HG03521 (cell line): ENCODE measurements around the gene NSD2.

Experiments
- ATAC-seq: cut with Tn5 transposase; IDR thresholded peaks from one replicate; pipeline ENCODE4 v1.9.1; 2021; ENCODE audit warnings: mild to moderate bottlenecking, moderate library complexity; ENCODE audit not compliant: unreplicated experiment

Gene NSD2

DNA sequence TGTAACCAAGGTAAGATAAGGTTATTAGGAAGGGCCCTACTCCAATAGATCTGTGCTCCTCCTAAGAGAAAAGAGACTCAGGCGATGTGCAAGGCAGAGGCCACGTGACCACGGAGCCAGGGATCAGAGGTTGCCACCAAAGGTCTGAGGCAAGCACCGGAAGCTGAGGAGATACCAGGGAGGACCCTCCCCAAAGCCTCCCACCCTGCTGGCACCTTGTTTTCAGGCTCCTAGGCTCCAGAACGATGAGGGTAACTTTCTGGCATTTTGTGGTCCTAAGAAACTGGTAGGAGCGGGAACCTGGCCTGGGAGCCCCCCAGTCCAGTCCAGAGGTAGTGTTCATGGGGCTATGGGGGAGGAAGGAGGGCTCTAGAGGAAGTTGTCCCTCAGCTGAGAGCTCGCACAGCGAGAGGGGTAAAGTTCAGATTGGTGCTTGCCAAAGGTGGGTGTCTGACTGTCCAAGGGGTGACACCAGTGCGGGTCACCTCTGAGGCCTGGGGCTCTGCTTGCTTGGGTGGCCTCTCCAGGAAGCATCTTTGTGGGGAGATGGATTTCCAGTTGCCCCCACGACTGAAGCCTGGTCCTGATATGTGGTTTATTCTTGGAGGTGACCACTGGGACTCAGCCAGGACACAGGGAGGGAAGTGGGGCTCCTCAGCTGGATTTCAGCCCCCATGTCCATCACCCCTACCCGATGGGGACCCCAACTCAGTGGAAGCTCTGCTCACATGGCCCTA lies 7.7 kb upstream of the NSD2 start:
- ATAC-seq, result no peak

DNA sequence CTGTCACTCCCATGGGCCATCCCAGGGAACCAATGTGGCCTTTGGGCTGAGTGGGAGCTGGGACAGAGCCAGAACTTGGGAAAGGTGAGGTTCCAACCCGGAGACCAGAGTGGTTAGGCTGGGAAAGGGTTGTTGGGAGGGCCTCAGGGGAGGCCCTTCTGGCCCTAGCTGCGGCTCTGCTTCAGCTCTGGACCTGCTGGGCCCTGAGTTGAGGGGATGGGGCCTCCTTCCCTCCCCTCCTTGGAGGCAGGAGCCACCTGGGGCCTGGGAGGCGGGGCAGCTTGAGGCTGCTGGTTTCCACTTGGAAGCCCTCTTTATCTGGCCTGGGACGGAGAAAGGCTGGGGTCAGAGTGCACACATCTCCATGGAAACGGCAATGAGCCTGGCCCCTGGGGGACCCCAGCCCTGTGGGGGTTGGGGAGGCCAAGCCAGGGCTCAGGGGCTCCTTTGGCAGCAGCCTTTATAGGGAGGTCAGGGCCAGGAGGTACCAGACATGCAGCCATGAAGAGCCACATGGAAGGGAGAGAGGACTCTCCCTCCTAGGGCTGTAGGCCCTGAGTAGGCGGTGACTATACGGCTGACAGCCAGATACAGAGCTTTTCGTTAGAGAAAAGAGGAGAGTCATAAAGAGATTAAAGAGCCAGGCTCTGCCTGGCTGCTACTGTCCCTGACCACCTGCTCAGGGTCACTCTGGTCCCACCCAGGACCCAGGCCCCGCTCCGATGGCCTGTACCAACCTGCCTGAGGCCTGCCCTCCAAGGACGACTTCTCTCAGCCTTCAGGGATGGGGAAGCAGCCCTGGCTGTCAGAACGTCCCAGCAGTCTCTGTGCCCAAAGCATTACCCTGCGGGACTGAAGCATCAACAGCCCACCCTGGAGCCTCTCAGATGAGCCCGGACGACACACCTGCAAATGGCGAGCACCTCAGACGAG lies 6.9 kb upstream of the NSD2 start:
- ATAC-seq, result no peak

DNA sequence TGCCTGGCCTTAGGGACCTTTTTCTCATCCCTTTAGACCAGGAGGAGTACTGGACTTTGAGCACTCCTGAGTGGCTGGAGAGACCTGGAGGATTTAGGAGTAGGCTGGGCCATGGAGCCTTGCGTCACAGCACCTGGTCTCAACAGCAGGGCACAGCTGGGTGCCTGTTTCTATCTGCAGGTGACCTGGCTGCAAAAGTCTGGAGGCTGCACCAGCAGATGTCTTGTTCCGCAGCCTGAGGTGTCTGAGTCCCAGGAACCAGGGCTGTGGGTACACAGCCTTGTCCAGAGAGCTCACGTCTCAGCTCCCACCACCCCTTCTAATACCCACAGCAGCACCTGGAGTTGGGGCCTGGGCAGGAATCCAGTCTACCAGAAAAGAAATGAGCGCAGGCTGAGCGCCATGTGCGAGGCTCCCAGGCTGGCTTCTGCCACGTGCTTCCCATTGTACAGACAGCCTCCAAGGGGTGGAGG lies 5.0 kb upstream of the NSD2 start:
- no peak for ATAC-seq

- ATAC-seq, result no peak
Observed at GRCh38 chr4:1868293-1868692, 2.9 kb upstream of the NSD2 start.

GRCh38 chr4:1868912-1869311 lies 2.3 kb upstream of the NSD2 start:
- no peak for ATAC-seq

- ATAC-seq, result no peak
Observed at GRCh38 chr4:1869530-1870327, 1.5 kb upstream of the NSD2 start.

- peak; percentile 40 for ATAC-seq
Observed at GRCh38 chr4:1870328-1870577, 940 bp upstream of the NSD2 start.

DNA sequence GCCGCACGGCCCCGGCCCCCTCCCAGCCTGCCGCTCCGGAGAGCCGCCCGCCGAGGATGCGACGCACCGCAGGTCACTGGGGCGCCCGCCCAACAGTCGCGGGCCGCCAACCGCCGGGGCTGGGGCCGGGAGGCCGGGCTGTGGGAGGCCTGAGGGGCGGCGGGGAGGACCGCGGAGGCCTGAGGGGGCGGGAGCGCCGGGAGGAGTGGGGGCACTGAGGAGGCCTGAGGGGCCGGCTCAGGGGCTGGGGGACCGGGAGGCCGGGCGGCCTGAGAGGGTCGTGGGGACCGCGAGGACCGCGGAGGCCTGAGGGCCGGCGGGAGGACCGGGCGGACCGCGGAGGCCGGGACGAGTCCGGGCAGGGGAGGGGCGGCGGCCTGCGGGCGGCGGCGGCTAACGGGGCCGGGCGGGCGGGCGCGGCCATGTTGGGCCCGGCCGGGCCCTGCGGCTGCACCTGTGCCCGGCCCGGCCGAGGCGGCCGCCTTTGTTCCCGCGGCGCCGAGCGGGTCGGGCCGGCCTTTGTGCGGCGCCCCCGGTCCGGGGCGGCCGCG lies 353 bp downstream of the NSD2 start:
- no peak for ATAC-seq

GRCh38 chr4:1872870-1873269 lies 1.7 kb downstream of the NSD2 start:
- no peak for ATAC-seq

DNA sequence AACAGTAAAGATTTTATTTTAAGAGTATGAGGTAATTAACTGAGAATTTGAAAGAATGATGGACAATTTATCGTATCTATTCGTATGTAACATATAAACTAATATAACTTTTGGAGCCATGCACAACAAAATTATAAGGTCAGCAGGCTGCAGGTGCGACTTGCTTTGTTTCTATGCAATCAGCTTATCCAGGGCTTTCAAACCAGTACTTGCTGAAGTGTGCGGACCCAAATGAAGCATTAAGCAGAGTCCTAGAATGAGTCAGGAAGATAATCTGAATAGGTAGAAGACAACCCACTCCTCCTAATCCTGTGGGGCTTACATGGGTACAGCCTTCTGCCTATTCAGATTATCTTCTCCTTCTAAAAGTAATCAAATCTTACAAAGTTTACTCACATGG lies 2.1 kb downstream of the NSD2 start:
- no peak for ATAC-seq

- ATAC-seq, result no peak
Observed at GRCh38 chr4:1873776-1874175, 2.6 kb downstream of the NSD2 start.

DNA sequence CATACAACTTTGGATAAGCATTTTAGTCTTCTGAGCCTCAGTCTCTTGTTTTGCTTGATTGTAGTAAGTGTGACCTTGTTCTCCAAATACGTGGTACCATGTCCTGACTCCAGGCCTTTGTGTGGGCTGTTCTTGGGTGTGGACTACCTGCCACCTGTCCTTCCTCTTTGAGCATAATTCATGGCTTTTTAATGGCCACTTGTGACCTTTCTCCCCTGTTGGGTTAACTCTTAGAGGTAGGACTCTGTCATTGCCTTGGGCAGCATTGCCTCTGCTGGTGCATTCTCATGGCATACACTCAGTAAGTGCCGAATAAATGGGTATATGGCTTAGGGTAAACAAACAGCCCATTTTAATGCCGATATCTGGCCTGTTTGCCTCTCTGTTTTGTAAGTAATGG lies 3.0 kb downstream of the NSD2 start:
- no peak for ATAC-seq

DNA sequence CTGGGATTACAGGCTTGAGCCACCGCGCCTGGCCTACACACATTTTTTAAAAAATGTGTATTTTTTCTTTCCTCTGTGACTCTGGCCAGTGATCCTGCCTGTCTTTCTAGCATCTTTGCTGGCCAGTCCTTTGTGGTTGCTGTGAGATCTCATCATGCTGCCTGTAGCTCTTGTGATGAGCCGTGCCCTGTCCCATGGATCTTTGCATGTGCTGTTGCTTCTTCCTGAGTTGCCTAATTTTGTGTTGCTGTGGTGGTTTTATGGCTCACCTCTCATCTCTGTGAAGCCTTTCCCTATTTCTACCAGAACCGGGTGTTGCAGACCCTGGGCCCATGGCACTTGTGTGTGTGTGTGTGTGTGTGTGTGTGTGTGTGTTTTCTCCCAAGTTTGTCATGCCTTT lies 8.3 kb downstream of the NSD2 start:
- ATAC-seq, result no peak

DNA sequence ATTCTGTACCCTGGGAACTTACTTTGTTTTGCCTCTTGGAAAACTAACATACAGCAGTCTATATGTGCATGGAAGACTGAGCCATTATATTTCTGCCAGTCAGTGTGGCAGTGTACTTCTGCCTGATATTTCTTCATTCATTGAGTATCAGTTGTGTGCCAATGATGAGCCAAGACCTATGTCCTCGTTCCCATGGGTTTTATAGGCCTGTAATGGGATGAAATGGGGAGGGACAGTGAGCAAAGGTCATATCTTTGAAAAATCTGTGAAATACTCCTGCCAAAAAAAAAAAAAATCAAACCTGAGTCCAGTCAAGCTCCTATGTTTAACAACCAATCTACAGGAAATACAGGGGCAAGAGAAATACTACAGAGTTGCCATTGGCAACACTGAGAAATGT lies 9.1 kb downstream of the NSD2 start:
- no peak for ATAC-seq

DNA sequence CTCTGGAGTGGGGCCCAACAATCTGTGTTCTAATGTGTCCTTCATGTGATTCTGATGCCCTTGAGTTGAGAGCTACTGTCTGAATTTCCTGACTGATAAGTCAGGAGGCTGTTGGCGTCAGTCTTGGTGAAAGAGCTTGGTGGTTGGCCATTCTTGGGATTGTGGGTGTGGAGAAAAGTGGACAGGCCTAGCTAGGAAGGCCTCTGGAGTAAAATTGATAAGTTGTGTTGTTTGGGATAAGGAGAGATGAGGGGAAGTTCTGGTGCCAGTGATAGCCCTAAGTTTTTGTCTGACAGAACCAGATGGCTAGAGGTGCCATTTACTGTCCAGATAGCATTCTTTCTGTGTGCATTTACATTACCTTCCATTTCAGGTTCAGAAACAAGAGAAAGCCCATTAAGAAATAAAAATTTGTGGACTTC lies 11.7 kb downstream of the NSD2 start:
- no peak for ATAC-seq

GRCh38 chr4:1883583-1883982 lies 12.4 kb downstream of the NSD2 start:
- no peak for ATAC-seq

- ATAC-seq, result no peak
Observed at GRCh38 chr4:1885414-1885813, 14.2 kb downstream of the NSD2 start.

DNA sequence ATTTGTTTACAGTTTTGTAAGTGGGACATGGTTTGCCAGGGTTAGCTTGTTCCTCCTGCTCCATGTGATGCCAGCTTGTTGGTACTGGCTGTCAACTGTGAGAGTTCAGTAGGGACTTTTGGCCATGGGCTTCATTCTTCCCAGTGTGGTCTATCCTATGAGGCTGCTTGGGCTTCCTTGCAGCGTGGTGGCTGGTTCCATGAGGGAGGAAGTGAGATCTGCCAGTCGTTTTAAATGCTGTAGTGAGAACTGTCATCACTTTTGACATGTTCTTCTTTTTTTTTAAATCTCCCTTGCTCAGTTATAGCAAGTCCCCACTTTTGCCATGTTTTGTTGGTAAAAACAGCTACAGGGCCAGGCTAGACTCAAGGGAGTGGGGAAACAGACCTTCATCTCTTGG lies 15.9 kb downstream of the NSD2 start:
- ATAC-seq, result no peak

- no peak for ATAC-seq
Observed at GRCh38 chr4:1890979-1891570, 19.9 kb downstream of the NSD2 start.

- ATAC-seq, result no peak
Observed at GRCh38 chr4:1895971-1896657, 24.9 kb downstream of the NSD2 start.
